ENCODE data around the gene MAP7D2.
A peak's percentile ranks its signal among the peaks of the same experiment; 100 is the strongest.

MAP7D2 gene

GRCh38 chrX:20112022-20112774, 4.5 kb downstream of the MAP7D2 start:
- DNase-seq (ENCODE audit: low spot score), result no peak

GRCh38 chrX:20111271-20111670, 5.4 kb downstream of the MAP7D2 start:
- DNase-seq (ENCODE audit: low spot score), result no peak

DNA sequence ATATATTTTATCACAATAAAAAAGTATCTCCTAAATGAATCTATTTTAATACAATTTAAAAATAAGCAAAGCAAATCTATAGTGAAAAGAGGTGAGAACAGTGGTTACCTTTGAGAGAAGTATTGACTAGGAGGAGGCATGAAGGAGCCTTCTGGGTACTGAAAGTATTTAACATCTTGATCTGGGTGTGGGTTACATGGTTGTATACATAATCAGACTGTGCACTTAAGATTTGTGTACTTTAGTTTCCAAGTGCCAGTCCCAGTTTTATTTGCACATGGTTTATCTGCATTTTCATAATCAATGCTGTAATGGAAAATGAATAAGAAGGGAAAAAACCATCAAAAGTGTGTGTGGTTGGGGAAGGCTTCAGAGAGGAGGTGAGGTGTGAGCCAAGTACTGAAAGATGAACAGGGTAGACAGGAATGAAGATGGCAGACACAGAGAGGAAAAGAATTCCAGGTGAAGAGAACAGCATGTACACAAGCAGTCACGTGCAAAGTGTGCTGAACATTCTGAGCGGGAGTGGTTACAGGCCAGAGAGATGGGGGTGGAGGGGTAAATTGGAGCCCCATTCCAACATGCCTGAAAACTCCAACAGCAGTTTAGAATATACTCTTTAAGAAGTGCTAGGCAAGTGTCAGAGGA, 14.6 kb downstream of the MAP7D2 start:
- DNase-seq (ENCODE audit: low spot score), result no peak

- no peak for DNase-seq (ENCODE audit: low spot score)
Observed at GRCh38 chrX:20091499-20091898, 25.2 kb downstream of the MAP7D2 start.

- DNase-seq (ENCODE audit: low spot score), result no peak
Observed at GRCh38 chrX:20089845-20090244, 26.9 kb downstream of the MAP7D2 start.

GRCh38 chrX:20080277-20080676, 36.4 kb downstream of the MAP7D2 start:
- DNase-seq (ENCODE audit: low spot score), result no peak

DNA sequence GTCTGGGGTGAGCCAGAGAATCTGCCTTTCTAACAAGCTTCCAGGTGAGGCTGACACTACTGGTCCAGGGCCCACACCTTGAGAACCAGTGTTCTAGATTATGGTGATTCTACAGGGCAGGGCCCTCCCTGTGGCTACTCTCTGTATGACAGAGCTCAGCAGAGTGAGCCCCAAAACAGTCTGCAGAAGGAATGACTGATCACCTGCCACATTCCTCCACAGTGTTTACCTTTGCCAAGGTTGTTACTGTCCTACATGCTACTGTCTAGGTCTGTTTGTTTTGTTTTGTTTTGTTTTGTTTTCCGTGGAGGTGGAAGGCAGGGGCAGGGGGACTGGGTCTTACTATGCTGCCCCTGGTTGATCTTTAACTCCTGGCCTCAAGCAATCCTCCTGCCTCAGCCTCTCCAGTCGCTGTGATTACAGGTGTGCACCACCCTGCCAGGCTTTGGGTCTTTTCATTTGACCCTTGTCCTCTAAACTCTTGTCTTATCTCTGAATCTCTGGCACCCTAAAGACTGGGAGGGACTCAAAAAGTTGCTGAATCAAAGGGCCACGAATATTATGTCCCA, 45.1 kb downstream of the MAP7D2 start:
- no peak for DNase-seq (ENCODE audit: low spot score)

DNA sequence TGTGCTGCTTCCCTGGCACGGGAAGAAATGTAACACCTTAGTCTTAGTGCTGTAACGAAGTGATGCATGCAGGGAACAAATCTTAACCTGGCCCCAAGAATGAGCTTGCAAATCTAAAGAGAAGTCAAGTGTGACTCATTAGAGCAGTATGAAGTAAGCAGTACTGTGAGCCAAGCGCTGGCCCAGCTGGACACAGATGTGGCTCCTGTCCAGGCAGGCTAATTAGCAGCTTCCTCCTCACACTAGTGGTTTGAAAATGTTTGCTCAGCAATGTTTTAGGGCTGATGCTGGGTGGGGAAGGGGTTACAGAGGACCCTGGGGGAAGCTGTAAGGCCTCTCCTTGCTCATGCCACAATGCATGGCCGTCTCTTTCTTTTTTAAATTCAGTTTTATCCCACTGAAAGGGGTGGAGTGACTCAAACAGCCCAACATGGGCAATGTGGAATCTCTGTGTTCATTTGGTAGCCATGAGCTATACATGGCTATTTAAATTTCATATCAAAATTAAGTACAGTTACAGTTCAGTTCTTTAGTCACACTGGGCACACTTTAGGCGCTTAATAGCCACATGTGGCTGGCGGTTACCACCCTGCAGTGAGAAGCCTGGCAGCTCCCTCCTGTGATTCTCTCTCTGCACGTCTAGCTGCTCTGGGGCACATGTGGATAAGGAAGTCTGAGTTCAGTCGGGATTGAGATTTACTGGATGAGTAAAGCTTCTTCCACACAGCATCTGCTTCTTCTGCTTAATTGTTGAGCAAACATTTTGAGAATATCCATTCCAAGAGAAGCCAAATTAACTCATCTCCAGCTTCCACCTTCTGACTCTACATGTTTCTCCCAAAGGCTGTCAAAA, 48.8 kb downstream of the MAP7D2 start:
- DNase-seq (ENCODE audit: low spot score), result peak; percentile 70

DNA sequence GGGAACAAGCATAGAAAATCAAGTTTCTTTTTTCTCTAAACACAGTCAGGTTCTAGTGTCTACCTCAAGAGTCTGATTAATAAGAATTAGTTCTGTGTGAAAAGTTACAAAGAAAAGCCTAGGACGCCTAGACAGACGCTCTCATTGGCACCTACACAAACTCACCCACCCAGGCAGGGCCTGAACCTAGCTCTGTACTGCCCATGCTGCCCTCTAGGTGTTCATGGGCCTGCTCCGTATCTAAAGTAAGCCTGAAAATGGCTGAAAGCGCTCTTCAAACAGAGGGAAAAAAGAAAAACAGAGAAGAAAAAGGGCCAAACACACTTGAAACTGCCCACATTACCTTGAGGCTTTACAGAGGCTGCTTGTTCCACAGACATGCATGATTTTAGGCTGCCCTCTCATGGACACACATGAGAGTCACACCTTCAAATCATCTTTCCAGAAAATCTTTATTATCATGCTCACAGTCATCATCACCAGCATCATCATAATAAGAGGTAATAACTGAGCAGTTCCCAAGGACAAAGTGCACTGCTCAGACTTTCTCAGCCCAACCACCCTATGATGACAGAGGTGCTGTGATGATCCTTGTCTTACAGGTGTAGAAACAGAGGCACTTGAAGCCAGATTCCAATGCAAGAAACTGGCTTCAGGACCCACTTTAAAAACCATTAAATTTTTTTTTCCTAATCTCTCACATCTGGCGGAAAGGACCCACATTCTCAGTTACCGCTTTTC, 49.6 kb downstream of the MAP7D2 start:
- DNase-seq (ENCODE audit: low spot score), result peak; percentile 32

- DNase-seq (ENCODE audit: low spot score), result no peak
Observed at GRCh38 chrX:20063716-20064351, 52.9 kb downstream of the MAP7D2 start.

DNA sequence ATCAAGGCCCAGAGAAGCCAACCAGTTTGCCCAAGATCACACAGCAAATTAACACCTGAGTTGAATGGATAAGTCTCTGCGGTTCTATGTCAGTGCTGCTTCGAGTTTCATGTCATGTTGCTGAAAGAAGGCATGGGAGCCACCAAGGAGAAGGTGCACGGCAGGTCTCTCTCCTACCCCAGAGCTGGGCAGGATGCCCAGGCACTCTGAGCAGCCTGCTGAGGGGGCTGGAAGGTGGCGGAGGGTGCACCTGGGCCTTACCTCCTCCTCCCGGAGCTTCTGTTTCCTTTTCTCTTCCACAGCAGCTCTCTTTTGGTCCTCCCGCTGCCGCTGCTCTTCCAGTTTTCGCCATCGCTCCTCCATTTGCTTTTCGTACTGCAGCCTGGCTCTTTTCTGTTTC, 53.6 kb downstream of the MAP7D2 start:
- DNase-seq (ENCODE audit: low spot score), result no peak

- peak; percentile 26 for DNase-seq (ENCODE audit: low spot score)
Observed at GRCh38 chrX:20061855-20062254, 54.9 kb downstream of the MAP7D2 start.

GRCh38 chrX:20060961-20061748, 55.6 kb downstream of the MAP7D2 start:
- no peak for DNase-seq (ENCODE audit: low spot score)

DNA sequence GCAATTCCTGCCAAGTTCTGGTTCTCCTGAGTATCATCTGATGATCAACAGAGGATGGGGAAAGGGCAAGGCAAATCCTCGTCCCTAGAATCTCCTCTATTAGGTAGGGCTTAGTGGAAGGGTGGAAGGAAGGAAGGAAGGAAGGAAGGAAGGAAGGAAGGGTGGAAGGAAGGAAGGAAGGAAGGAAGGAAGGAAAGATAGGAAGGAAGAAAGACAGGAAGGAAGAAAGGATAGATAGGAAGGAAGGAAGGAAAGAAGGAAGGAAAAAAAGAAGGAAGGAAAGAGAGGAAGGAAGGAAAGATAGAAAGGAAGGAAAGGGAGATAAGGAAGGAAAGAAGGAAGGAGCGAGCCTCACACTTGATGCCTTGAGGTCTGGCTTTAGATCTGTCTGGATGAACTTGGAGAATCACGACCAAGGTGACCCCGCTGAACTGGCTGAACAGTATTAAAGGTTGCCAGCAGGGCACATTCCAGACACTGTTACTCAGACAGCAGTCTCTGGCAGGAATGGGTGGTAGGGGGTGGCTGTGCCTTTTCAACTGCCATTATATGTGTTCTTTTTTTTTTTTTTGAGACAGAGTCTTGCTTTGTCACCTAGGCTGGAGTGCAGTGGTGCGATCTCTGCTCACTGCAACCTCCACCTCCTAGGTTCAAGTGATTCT, 57.1 kb downstream of the MAP7D2 start:
- no peak for DNase-seq (ENCODE audit: low spot score)

- DNase-seq (ENCODE audit: low spot score), result no peak
Observed at GRCh38 chrX:20057479-20057878, 59.2 kb downstream of the MAP7D2 start.

GRCh38 chrX:20056704-20057103, 60.0 kb downstream of the MAP7D2 start:
- no peak for DNase-seq (ENCODE audit: low spot score)

- DNase-seq (ENCODE audit: low spot score), result no peak
Observed at GRCh38 chrX:20053537-20053936, 63.2 kb downstream of the MAP7D2 start.

DNA sequence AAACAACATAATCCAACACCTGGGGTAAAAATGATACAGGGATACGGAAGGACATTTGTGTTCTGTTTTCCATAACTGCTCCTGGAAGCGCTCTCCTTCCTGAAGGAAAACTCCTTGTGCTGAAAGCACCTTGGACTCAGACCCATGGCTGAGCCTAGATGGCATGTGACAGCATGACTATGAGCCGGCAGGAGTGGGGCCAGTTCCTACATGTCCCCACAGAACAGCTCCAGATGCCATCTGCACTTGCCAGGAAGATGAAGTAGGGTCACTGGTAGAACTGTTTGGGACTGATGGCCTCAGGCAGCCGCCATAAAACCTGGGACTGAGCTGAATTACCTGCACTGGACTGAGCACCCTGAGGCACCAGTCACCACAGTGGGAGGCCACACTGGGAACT, 69.8 kb downstream of the MAP7D2 start:
- no peak for DNase-seq (ENCODE audit: low spot score)

- no peak for DNase-seq (ENCODE audit: low spot score)
Observed at GRCh38 chrX:20046223-20046622, 70.5 kb downstream of the MAP7D2 start.

GRCh38 chrX:20042221-20042620, 74.5 kb downstream of the MAP7D2 start:
- no peak for DNase-seq (ENCODE audit: low spot score)
